GM12801 (cell line): ENCODE measurements around the gene PGLYRP2.

Source experiments
- CTCF ChIP-seq: IDR thresholded peaks from one replicate; pipeline ENCODE4 v1.5.1; 2011; ENCODE audit warnings: control low read depth; ENCODE audit not compliant: insufficient read length; ENCODE audit errors: extremely low read depth

PGLYRP2 gene

DNA sequence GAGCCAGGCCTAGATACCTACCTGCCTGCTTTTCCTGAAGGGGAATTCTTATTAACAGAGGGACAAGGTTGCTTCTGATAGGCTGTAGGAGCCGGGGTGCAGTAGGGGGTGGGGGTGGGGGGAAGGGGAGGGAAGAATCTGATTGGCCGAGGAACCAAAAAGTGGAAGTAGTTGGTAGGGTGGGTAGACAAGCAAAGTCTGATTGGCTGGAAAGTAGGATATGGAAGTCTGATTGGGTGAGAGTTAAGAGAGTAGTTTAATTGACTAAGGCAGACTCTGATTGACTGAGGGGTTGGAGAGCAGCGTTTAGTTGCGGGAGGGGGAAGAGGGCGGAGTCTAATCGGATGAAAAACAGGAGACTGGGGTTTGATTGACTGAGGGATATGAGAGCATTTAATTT, 19.6 kb upstream of the PGLYRP2 start:
- TF ChIP-seq CTCF: no peak

DNA sequence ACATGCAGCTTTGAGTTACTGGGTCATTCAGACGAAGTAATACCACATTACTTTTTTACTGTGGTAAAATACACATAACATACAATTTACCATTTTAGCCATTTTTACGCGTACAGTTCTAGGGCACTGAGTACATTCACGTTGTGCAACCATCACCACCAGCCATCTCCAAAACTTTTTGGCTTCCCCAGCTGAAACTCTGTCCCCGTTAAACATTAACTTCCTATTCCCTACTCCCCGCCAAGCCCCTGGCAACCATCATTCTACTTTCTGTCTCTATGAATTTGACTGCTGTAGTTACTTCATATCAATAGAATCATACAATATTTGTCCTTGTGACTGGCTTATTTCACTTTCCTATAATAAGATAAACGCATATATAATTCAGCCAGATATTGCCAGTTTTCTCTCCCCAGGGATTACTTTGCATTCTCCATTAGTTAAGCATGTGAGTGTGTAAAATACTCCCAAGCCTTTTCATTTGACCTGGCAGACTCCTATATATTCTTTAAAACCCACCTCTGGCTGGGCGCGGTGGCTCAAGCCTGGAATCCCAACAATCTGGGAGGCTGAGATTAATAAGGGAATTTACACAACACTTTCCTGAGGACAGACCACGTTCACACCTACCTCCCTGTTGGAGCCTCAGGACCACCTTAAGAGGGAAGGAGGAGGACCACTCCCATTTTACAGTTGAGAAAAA, 19.0 kb upstream of the PGLYRP2 start:
- TF ChIP-seq CTCF: no peak

DNA sequence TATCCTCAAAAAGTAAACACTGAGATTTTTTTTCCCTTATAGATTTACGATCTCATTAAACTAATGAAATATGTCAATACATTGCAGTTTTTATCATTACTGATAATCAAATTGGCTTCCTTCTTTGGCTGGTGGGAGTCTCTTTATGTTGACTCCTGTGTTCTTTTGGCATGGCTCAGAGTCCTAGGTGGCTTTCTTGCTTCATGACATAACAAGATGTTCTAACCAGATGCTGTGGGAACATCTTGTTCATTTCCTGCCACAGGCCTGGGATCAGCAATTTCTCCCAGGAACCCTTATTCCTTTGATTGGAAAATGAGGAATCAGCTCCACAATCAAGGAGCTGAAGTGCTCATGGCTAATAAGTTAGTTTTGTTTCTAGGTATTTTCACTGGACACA, 15.8 kb upstream of the PGLYRP2 start:
- TF ChIP-seq CTCF: no peak

- no peak for TF ChIP-seq CTCF
Observed at GRCh38 chr19:15488489-15489226, 9.4 kb upstream of the PGLYRP2 start.

- no peak for TF ChIP-seq CTCF
Observed at GRCh38 chr19:15487038-15487437, 7.7 kb upstream of the PGLYRP2 start.

- TF ChIP-seq CTCF: no peak
Observed at GRCh38 chr19:15476325-15476724, 3.0 kb downstream of the PGLYRP2 start.

DNA sequence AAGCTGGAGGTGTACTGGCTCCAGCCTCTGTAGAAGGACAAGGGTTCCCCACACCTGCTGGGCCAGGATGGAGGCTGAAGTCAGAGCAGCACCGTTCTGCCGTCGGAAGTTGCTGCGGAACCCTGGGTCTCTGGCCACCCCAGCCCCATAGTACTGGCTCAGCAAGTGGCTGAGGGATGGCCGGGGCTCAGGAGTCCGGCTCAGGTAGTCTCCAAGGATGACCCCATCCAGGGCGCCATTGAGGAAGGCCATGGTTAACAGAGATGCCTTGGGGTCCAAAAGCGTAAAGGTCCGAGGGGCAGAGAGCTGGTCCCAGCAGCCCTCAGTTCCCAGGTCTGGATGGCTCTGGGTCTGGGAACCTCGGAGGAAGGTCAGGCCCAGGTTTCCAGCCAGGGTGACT, 3.7 kb downstream of the PGLYRP2 start:
- TF ChIP-seq CTCF: no peak
